Bronchial epithelial cell (primary cell): ENCODE results near the gene THSD4. TPM values are rescaled to one million over a fixed set of nuclear protein-coding genes. Genes with fewer than 3 reads are reported as not detected.

Experiments
- DNase-seq: peaks from one replicate; pipeline ENCODE4 v3.0.0-alpha.2; 2010; ENCODE audit warnings: low read depth
- FAIRE-seq: peaks from 2 replicates; lab custom pipeline; 2011; peaks lifted over from hg19 to GRCh38; lab: Jason Lieb, UNC
- H3K27me3 ChIP-seq: 2 replicates; pipeline ENCODE4 v1.5.1; 2011; ENCODE audit warnings: low read length; ENCODE audit not compliant: control insufficient read depth, insufficient read depth
- H3K36me3 ChIP-seq: 2 replicates; pipeline ENCODE4 v1.5.1; 2011; ENCODE audit warnings: low read length; ENCODE audit not compliant: control insufficient read depth, insufficient read depth
- H3K4me3 ChIP-seq: 2 replicates; pipeline ENCODE4 v1.5.1; 2011; ENCODE audit warnings: mild to moderate bottlenecking, low read depth, low read length, control low read depth
- total RNA-seq: library from RNA; depleted of rRNA; stranded (reverse); fragments of >200 nt; gene quantifications from 2 replicates; pipeline ENCODE4 v1.2.1, GENCODE V29; 2014
- TF ChIP-seq, protein P1 (sequence below): IDR thresholded peaks from 2 replicates; pipeline ENCODE4 v1.5.1; 2011; ENCODE audit warnings: mild to moderate bottlenecking, moderate library complexity, low read length, control low read depth, inconsistent platforms; ENCODE audit not compliant: insufficient read depth, severe bottlenecking

THSD4 gene
- total RNA-seq, 1 donor from 2014 or later, result 14.5 TPM

DNA sequence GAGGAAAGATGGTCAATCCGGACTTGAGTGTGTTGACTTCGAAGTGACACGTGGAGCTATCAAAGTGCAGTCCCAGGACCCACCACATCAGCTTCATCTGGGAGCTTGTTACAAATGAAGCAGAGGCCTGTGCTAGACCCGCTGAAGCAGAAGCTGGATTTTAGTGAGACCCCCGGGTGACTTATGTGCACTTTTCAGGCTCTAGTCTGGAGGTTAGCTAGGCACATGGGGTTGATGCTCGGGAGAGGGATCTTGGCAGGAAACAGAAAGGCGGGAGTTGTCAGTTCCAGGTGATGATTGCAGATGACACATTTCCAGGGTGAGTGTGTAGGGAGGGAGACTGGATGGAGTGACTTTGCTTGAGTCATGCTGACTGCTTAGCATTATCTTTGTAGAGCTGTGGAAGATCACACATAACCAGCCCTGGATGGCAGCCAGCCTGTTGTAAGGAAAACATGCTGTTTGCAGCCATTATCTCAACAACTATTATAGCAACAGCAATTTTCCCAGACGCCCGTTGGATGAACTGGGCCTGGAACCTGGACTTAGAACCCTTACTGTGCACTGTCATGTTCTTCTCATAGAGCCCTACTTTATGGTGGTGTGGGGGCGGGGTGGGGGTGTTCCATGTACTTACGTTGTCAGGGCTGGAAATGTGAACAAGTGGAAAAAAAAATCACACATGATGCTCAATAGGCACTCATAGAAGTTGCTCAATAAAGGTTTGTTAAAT lies 122.4 kb downstream of the THSD4 start:
- TF ChIP-seq, protein P1, sequence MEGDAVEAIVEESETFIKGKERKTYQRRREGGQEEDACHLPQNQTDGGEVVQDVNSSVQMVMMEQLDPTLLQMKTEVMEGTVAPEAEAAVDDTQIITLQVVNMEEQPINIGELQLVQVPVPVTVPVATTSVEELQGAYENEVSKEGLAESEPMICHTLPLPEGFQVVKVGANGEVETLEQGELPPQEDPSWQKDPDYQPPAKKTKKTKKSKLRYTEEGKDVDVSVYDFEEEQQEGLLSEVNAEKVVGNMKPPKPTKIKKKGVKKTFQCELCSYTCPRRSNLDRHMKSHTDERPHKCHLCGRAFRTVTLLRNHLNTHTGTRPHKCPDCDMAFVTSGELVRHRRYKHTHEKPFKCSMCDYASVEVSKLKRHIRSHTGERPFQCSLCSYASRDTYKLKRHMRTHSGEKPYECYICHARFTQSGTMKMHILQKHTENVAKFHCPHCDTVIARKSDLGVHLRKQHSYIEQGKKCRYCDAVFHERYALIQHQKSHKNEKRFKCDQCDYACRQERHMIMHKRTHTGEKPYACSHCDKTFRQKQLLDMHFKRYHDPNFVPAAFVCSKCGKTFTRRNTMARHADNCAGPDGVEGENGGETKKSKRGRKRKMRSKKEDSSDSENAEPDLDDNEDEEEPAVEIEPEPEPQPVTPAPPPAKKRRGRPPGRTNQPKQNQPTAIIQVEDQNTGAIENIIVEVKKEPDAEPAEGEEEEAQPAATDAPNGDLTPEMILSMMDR, result no peak
- H3K27me3 ChIP-seq, result no peaks in the 10 kb centered on the region
- no peaks in the 10 kb centered on the region for H3K36me3 ChIP-seq
- DNase-seq (peak; percentile 99), FAIRE-seq (peak; percentile 99)
- no peak overlapping the region for H3K4me3 ChIP-seq

DNA sequence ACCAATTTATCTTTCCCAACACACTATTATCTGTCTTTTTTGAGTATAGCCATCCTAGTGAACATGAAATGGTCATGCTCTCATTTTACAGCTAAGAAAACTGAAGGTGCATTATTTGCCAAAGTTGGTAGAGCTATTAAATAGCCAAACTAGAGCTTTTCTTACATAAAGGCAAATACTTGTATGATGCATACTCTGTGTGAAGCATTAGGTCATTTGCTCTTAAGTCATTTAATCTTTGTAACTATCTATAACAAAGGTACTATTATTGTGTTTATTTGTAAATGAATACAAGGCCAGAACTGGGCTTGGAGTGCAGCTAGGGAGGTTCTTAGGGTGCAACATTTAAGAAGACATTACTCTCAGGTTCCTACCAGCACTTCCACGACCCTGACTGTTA lies 123.7 kb downstream of the THSD4 start:
- Histone ChIP-seq H3K27me3 (no peaks in the 10 kb centered on the region), H3K4me3 (no peak overlapping the region), H3K36me3 (no peaks in the 10 kb centered on the region)
- DNase-seq (no peak), FAIRE-seq (no peak)
- TF ChIP-seq, protein P1, result no peak

DNA sequence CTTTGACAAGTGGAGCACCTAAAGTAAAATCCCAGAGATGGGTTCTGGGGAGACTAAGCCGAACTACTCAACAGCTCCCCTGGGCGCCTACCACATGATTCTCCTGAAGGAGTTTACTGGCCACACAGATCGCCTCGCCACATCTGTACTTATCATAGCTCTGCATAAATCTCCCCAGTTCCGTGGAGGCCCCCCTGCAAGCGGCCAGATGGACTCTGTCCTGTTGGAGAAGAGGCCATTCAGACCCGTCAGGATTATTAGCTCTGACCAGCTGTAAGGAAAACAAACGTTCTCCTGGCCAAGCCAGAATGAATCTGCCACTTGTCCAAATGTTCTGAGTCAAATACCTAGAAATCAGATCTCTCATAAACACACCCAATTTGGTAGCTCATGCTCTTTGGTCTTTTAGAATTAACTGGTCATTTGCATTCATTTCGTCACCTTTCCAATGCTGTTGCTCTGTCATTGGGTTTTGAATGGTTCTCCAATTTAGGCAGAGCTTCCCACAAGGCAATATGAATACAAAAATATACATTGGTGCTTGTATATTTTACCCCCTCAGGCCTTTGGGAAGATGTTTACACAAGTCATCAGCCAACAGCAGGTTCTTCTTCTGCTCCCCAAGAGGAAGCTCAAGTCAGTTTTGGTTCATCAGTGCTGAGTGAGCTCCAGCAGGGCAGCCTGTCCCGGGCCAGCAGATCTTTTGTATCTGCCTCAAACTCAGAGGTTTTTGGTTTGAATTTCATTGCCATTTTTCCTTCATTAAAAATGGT lies 124.5 kb downstream of the THSD4 start:
- FAIRE-seq (no peak), DNase-seq (no peak)
- no peaks in the 10 kb centered on the region for H3K27me3 ChIP-seq
- TF ChIP-seq, protein P1, result no peak
- H3K36me3 ChIP-seq, result no peaks in the 10 kb centered on the region
- no peak overlapping the region for H3K4me3 ChIP-seq

DNA sequence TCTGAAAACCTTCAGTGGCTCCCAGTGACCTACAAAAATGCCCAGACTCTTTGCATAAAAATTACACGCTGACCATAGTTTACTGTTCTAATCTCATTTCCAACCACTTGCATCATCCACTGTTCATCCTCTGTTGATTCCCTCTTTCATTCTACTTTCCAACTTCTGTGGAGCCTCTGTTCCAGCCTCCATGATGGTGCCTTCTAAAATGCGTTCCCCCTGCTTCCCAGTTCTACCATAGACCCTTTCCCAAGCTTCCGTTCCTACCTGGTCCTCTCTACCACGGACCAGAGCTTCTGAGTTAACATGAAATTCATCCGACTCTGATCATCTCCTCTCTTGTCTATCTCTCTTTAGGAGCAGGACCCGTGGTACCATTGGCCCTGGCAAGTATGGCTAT lies 127.0 kb downstream of the THSD4 start:
- no peak for FAIRE-seq
- Histone ChIP-seq H3K4me3 (no peak overlapping the region), H3K27me3 (no peaks in the 10 kb centered on the region), H3K36me3 (no peaks in the 10 kb centered on the region)
- no peak for DNase-seq
- TF ChIP-seq, protein P1, result no peak

DNA sequence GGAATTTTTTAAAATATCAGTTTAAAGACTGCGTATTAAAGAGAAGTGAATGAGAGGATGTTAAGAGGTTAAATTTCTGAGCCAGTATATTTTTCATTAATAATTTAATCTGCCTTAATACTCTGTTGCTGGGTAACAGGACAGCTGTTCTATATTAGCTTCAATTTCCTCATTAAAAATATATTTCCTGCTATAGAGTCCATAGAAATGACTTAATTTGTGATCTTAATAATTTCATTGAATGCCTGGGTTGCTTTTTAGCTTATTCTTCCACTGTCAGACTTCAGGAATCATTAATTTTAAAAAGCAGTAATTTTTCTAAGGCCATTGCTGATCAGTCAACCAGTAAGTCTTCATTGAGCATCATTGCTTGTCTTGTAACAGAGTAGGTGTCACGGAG lies 129.0 kb downstream of the THSD4 start:
- no peak for DNase-seq
- H3K36me3 ChIP-seq, result no peaks in the 10 kb centered on the region
- TF ChIP-seq, protein P1, result no peak
- no peaks in the 10 kb centered on the region for H3K27me3 ChIP-seq
- H3K4me3 ChIP-seq, result no peak overlapping the region
- no peak for FAIRE-seq
